HepG2 (cell line): Measurements from ENCODE around the gene WNK2. TPM values are rescaled to one million over a fixed set of nuclear protein-coding genes. Genes with fewer than 3 reads are reported as not detected.

ENCODE experiments used
- BHLHE40 ChIP-seq: IDR thresholded peaks from 2 replicates; pipeline ENCODE4 v1.6.1; 2011; ENCODE audit warnings: low read length, improper control_type of control experiment
- CENPBD1 ChIP-seq: sonication (generic); formaldehyde crosslinking; IDR thresholded peaks from 2 replicates; pipeline ENCODE4 v1.8.0; 2022; ENCODE audit warnings: missing genetic modification reagents, low read depth, mild to moderate bottlenecking, borderline replicate concordance
- CREM ChIP-seq, 2 experiments: sonication (generic) in 1 of 2; formaldehyde crosslinking in 1 of 2; IDR thresholded peaks; 2 replicates each; pipeline versions ENCODE4 v1.4.0 to v1.6.1; 2016 to 2020; ENCODE audit warnings: antibody characterized with exemption in 1 of 2, mild to moderate bottlenecking in 1 of 2, missing genetic modification reagents in 1 of 2
- DR1 ChIP-seq: sonication (generic); formaldehyde crosslinking; IDR thresholded peaks from 2 replicates; pipeline ENCODE4 v1.8.0; 2021; ENCODE audit warnings: mild to moderate bottlenecking, missing genetic modification reagents, inconsistent platforms
- HOXA5 ChIP-seq: sonication (generic); formaldehyde crosslinking; IDR thresholded peaks from 2 replicates; pipeline ENCODE4 v1.4.0; 2020; ENCODE audit warnings: missing genetic modification reagents
- IRF2 ChIP-seq: IDR thresholded peaks from 2 replicates; pipeline ENCODE4 v1.6.1; 2018; ENCODE audit warnings: missing genetic modification reagents, missing compliant biosample characterization
- ISX ChIP-seq: sonication (generic); formaldehyde crosslinking; conservative IDR thresholded peaks from 2 replicates; pipeline ENCODE4 v1.5.0; 2020; ENCODE audit warnings: missing genetic modification reagents
- MTF1 ChIP-seq: sonication (generic); formaldehyde crosslinking; IDR thresholded peaks from 2 replicates; pipeline ENCODE4 v1.5.0; 2020; ENCODE audit warnings: missing genetic modification reagents
- NFIB ChIP-seq: sonication (generic); formaldehyde crosslinking; IDR thresholded peaks from 2 replicates; pipeline ENCODE4 v1.9.0; 2021; ENCODE audit warnings: missing genetic modification reagents, mild to moderate bottlenecking, borderline replicate concordance
- NR2C2 ChIP-seq: sonication (generic); formaldehyde crosslinking; IDR thresholded peaks from 2 replicates; pipeline ENCODE4 v1.4.0; 2020; ENCODE audit warnings: missing genetic modification reagents, mild to moderate bottlenecking, moderate library complexity, borderline replicate concordance
- PBX3 ChIP-seq: sonication (generic); formaldehyde crosslinking; IDR thresholded peaks from 2 replicates; pipeline ENCODE4 v1.8.1; 2023; ENCODE audit warnings: missing genetic modification reagents, inconsistent platforms, borderline replicate concordance
- PLSCR1 ChIP-seq: sonication (generic); formaldehyde crosslinking; IDR thresholded peaks from 2 replicates; pipeline ENCODE4 v1.5.0; 2020; ENCODE audit warnings: missing genetic modification reagents, mild to moderate bottlenecking, borderline replicate concordance
- RFX3 ChIP-seq: IDR thresholded peaks from 2 replicates; pipeline ENCODE4 v1.6.1; 2016; ENCODE audit warnings: missing biosample characterization, missing genetic modification reagents
- RFXANK ChIP-seq: IDR thresholded peaks from 2 replicates; pipeline ENCODE4 v1.6.1; 2016
- SMARCE1 ChIP-seq: fragments of 450-650 bp; IDR thresholded peaks from 2 replicates; pipeline ENCODE4 v1.6.1; 2017; ENCODE audit warnings: borderline replicate concordance
- SRY ChIP-seq: sonication (generic); formaldehyde crosslinking; IDR thresholded peaks from 2 replicates; pipeline ENCODE4 v1.8.0; 2022; ENCODE audit warnings: mild to moderate bottlenecking, missing genetic modification reagents
- ZBTB14 ChIP-seq: sonication (generic); formaldehyde crosslinking; IDR thresholded peaks from 2 replicates; pipeline ENCODE4 v1.4.0; 2020; ENCODE audit warnings: missing genetic modification reagents
- ZFP36L1 ChIP-seq: sonication (generic); formaldehyde crosslinking; IDR thresholded peaks from 2 replicates; pipeline ENCODE4 v1.8.0; 2022; ENCODE audit warnings: mild to moderate bottlenecking, missing genetic modification reagents, moderate library complexity
- ZFP41 ChIP-seq: sonication (generic); formaldehyde crosslinking; IDR thresholded peaks from 2 replicates; pipeline ENCODE4 v1.4.0; 2020; ENCODE audit warnings: mild to moderate bottlenecking, missing genetic modification reagents, borderline replicate concordance
- ZNF256 ChIP-seq: sonication (generic); formaldehyde crosslinking; conservative IDR thresholded peaks from 2 replicates; pipeline ENCODE4 v1.4.0; 2020; ENCODE audit warnings: missing genetic modification reagents
- ZNF414 ChIP-seq: sonication (generic); formaldehyde crosslinking; IDR thresholded peaks from 2 replicates; pipeline ENCODE4 v1.5.0; 2020; ENCODE audit warnings: missing genetic modification reagents
- ZNF432 ChIP-seq: sonication (generic); formaldehyde crosslinking; IDR thresholded peaks from 2 replicates; pipeline ENCODE4 v1.5.0; 2020; ENCODE audit warnings: missing genetic modification reagents, mild to moderate bottlenecking, borderline replicate concordance
- ZNF605 ChIP-seq: sonication (generic); formaldehyde crosslinking; IDR thresholded peaks from 2 replicates; pipeline ENCODE4 v1.8.0; 2022; ENCODE audit warnings: mild to moderate bottlenecking, missing genetic modification reagents
- ZNF776 ChIP-seq: sonication (generic); formaldehyde crosslinking; IDR thresholded peaks from 2 replicates; pipeline ENCODE4 v1.4.0; 2020; ENCODE audit warnings: mild to moderate bottlenecking, missing genetic modification reagents
- ZNF788 ChIP-seq: sonication (generic); formaldehyde crosslinking; IDR thresholded peaks from 2 replicates; pipeline ENCODE4 v1.5.0; 2020; ENCODE audit warnings: mild to moderate bottlenecking, missing genetic modification reagents, borderline replicate concordance
- ZNF850 ChIP-seq: sonication (generic); formaldehyde crosslinking; conservative IDR thresholded peaks from 2 replicates; pipeline ENCODE4 v1.9.0; 2021; ENCODE audit warnings: mild to moderate bottlenecking, missing genetic modification reagents
- ZNF883 ChIP-seq: sonication (generic); formaldehyde crosslinking; IDR thresholded peaks from 2 replicates; pipeline ENCODE4 v1.5.1; 2020; ENCODE audit warnings: mild to moderate bottlenecking, missing genetic modification reagents; ENCODE audit errors: not compliant biosample characterization
- polyA plus RNA-seq, 8 experiments: library from polyadenylated mRNA; depleted of rRNA in 3 of 8; stranded (reverse) in 7 of 8; unstranded in 1 of 8; fragments of >200 nt; fragmentation: Illumina TruSeq in 4 of 8; extraction: Trizol in 4 of 8; gene quantifications; 2 replicates each; pipeline versions ENCODE4 v1.2.1 to v1.2.3, GENCODE V29; 2011 to 2016; ENCODE audit warnings: low read depth in 4 of 8, missing spikeins in 1 of 8, mixed read lengths in 1 of 8; ENCODE audit not compliant: insufficient read depth in 1 of 8
- total RNA-seq, 5 experiments: library from RNA; depleted of rRNA; stranded (reverse); fragments of >200 nt; fragmentation: Illumina TruSeq; extraction: Trizol; gene quantifications; 2 replicates each; pipeline ENCODE4 v1.2.3, GENCODE V29; 2016; ENCODE audit warnings: low read depth in 1 of 5

The WNK2 gene
- total and polyA plus RNA-seq, 2 of the 13 experiments (the other 11 are each of a cell fraction or from before 2014, with no cell fraction given) = 10.5 to 12.0 TPM

- TF ChIP-seq MTF1 (CRISPR knock-in tag) = no peak
- peak; percentile 69; the same call in 1 of the 2 replicates for TF ChIP-seq IRF2 (CRISPR knock-in tag)
- no peak; the same call in 1 of the 2 replicates for TF ChIP-seq ZNF776
- no peak for TF ChIP-seq ZFP41
- no peak for TF ChIP-seq ZNF850
- no peak for TF ChIP-seq BHLHE40
- TF ChIP-seq RFXANK = no peak
- TF ChIP-seq ZFP36L1 (CRISPR knock-in tag) = no peak
- TF ChIP-seq ZNF414 (CRISPR knock-in tag) = peak; percentile 48; the same call in 1 of the 2 replicates
- peak; percentile 88; the same call in 1 of the 2 replicates for TF ChIP-seq ZNF788 (CRISPR knock-in tag)
- peak; percentile 75 for TF ChIP-seq NR2C2 (CRISPR knock-in tag)
- TF ChIP-seq PBX3 (CRISPR knock-in tag) = no peak
- peak; percentile 45 for TF ChIP-seq ZNF605 (CRISPR knock-in tag)
- no peak for TF ChIP-seq PLSCR1 (CRISPR knock-in tag)
- TF ChIP-seq SRY = no peak
- no peak for TF ChIP-seq CENPBD1 (CRISPR knock-in tag)
- TF ChIP-seq CREM (IDR thresholded peaks at IDR 0.05) = peak; percentile 70; the same call in 1 of the 2 replicates
- TF ChIP-seq CREM (CRISPR knock-in tag; IDR thresholded peaks at IDR 0.05) = no peak
- no peak for TF ChIP-seq ZBTB14
- TF ChIP-seq NFIB (CRISPR knock-in tag) = no peak
- no peak for TF ChIP-seq ZNF432 (CRISPR knock-in tag)
- no peak for TF ChIP-seq ISX (CRISPR knock-in tag)
- no peak for TF ChIP-seq DR1 (CRISPR knock-in tag)
- TF ChIP-seq ZNF883 (CRISPR knock-in tag) = no peak
- no peak for TF ChIP-seq SMARCE1
- no peak for TF ChIP-seq RFX3 (CRISPR knock-in tag)
- peak; percentile 51; the same call in 1 of the 2 replicates for TF ChIP-seq HOXA5 (CRISPR knock-in tag)
- TF ChIP-seq ZNF256 (CRISPR knock-in tag) = no peak
Observed at GRCh38 chr9:93299418-93300174, 115.7 kb downstream of the WNK2 start (continued).
